NCI-H2029 (cell line): Measurements from ENCODE around the gene ADAMTS17.
A peak's percentile ranks its signal among the peaks of the same experiment; 100 is the strongest.

ENCODE experiments used
- DNase-seq: peaks from one replicate; lab custom pipeline; 2025; lab: John Stamatoyannopoulos, UW

ADAMTS17 gene

DNA sequence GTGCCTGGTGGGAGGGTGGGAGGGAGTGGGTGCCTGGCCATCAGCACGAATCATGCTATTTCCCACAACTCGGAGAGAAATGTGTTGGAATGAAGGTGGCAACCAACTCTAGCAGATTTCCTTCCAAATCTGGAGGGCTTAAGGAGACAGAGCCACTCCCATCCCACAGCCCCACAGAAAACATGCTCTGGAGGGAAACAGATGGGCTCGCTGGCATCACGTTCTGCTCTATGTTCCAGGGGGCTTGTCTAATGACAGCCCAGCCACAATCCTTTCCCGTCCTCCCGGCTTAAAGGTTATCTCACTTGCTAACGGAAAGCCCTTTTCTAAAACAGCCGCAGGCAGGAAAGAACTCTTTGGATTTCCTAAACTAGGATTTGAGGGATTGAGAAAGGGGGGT lies 65.3 kb downstream of the ADAMTS17 start:
- no peak for DNase-seq

- DNase-seq, result no peak
These were observed 66.1 kb downstream of the ADAMTS17 start for GRCh38 chr15:100275641-100276040.

DNA sequence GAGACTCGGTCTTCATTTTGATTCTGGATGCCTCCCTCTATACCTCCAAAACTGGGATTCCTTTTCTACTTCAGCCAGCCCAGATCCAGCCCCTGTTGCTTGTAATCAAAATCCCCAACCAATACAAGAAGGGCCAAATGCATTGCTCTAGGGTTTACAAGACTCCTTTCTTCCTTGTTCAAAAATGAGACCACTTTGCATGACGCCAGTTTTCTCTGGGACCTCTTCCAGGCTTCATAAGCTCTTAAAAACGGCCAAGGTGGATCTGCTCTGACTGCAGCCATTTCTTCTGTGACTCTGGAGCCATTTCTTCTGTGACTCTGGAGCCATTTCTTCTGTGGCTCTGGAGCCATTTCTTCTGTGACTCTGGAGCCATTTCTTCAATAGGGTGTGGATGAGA lies 71.9 kb downstream of the ADAMTS17 start:
- DNase-seq, result no peak

GRCh38 chr15:100266166-100266565 lies 75.6 kb downstream of the ADAMTS17 start:
- no peak for DNase-seq

- no peak for DNase-seq
These were observed 76.1 kb downstream of the ADAMTS17 start for GRCh38 chr15:100265641-100266035.

DNA sequence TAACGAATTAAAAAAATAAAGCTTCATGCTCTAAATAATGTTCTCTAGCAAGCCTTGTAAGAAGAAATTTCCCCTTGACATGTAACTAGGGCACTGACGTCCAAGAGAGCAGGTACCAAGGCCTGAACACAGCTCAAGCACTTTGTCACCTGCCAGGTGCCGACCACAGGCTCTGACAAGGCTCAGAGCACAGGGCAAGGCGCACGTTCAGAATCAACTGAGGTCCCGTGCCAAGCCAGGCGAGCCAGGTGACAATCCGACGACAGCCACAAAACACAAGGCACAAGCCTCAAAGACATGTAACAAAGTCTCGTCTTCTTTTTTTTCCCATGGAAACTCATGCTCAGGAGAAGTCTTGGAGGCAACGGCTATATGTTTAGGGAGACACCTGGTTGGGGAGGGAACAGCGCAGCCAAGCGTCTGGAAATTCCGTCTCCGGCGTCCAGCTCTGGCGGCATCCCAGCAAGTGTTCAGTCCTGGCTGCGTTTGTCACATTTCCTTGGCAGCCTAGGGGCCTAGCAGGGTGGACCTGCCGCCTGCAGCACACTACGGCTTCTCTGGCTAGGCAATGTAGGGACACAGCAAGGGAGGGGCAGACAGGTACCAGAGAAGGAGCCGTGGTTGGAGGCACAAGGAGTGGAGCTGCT lies 76.7 kb downstream of the ADAMTS17 start:
- DNase-seq, result peak; percentile 31

DNA sequence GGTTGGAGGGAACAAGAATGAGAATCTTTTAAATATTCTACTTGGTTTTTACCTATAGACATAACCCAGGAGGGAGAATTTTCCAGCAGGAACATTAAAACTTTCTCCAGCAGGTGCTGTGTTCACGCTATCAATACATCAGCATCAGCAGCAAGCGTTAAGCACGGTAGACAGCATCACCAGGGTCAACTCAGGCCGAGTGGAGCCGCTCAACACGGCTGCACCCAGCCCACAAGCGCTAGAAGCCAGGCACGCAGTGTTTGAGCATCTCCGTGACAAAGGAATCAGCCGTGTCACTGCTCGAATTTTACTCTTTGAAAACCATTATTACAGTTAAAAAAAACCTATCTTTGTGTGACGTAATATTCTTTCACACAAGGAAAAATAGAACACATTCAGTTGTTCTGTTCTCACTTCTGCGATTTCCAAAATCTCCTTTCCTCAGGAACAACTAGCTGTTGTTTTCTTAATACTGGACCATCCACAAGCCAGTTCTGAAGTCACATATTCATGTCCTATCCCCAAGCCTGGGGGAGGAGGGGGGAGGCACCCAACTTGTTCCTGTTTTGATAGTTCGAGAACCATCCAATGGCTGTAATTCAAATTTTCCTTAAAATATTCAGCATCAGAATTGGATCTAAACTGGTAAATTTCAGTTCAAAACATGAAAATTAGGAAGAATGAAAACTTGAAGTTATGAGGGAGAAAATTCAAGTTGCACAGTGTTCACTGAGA lies 77.9 kb downstream of the ADAMTS17 start:
- DNase-seq, result no peak

DNA sequence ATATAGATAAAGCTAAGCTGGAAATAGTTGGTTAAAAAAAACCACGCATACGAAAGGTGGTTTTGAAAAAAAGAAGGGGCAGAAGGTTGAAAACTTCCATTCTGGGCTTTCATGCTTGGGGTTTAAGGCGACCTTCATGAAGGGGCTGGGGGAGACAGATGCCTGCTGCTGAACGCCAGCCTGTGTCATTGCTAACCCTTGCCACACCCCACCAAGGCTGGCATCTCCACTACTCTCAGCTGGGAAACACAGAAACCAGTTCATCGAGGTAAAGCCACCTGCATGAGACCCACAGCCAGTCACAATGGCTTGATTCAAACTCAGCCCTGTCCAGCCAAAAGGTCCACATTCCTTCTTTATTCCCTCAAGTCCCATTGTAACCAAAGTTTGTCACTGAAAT lies 78.7 kb downstream of the ADAMTS17 start:
- no peak for DNase-seq

GRCh38 chr15:100261302-100262240 lies 80.2 kb downstream of the ADAMTS17 start:
- no peak for DNase-seq

DNA sequence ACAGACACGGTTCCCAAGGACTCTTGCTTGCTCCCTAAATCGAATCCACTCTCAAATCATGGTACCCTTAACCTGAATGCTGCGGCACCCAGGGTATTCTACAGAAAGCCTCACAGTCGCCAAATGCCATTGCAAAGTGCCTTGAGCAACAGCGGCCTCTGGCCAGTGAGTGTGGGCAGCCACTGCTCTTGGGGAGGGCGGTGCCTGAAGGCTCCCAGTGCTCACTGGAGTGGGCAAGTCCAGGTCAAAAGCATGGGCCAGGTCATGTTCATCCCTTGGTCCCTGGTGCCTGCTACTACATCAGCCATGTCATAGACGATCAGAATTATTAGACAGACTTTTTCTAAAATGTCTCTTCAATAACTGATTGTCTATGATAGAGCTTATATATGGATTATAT lies 82.5 kb downstream of the ADAMTS17 start:
- DNase-seq, result no peak

DNA sequence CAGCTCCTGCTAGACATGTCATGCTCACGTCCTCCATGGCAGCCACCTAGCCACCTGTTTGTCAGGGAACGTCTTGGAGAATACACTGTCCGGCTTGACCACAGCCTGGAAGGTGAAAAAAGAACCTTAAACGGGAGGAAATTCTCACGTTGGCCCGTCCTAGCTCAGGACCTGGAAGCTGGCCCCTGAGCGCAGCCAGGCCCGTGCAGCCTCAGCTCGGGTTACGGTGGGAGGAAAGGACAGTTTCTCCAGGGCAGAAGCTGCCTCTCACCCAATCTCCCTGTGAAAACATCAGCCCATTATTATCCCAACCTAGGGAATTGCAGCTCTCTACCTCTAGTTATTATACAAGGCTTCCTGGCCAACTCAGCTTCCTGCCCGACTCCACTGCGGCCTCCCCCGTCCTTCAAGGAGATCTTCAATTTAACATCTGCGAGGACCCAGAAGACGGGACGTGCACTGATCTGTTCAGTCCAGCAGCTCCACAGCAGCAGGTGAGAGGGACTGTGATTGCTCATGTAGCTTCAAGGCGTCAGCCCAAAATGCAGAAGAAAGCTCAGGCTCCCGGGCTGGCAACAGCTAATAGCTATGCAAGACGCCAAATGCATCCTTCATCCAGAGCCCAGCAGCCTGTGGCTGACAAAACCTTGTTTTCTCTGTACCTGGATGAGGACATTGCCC lies 84.7 kb downstream of the ADAMTS17 start:
- no peak for DNase-seq

- DNase-seq, result no peak
These were observed 85.4 kb downstream of the ADAMTS17 start for GRCh38 chr15:100256101-100256969.

DNA sequence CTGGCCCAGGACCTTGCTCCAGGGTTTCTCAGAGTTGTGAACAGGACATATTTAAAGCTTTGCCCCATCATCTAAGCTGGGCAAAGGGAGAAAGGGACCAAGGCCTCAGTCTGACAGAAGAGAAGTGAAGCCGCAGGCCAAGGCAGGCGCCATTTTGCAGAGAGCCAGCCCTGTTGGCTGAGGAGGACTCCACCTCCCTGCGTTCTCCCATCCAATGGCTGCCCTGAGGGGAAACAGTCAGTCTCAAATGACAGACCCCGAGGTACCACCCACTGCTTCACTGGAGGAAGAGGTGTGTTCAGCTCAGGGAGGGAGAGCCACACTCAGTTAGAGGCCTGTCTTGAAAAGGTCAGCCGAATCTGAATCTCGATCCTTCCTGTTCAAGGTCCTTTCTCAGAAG lies 86.1 kb downstream of the ADAMTS17 start:
- no peak for DNase-seq

DNA sequence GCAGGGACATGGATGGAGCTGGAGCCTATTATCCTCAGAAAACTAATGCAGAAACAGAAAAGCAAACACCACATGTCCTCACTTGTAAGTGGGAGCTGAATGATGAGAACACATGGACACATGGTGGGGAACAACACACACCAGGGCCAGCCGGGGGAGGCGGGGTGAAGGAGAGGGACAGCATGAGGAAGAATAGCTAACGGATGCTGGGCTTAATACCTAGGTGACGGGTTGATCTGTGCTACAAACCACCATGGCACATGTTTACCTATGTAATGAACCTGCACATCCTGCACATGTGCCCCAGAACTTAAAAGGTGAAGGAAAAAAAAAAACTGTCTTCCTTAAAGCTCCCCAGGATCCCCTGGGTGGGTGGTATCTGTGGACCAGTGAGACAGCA lies 87.1 kb downstream of the ADAMTS17 start:
- no peak for DNase-seq

DNA sequence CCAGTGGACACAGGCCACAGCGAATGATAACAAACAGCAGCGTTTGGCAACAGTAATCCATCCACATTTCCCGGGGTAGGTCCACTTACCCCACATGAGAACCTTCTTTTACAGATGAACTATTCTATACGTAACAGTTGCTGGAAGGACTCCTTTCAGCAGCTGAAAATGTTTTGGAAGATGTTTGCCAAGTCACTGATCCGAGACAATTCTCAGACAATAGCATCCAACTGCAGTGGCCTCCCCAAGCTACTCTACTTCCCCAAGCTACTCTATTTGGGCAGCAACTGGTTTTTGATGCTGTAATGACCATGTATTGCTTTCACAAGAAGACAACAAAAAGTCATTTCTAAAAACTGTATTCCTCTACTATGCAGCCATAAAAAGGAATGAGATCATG lies 87.5 kb downstream of the ADAMTS17 start:
- DNase-seq, result no peak

- DNase-seq, result no peak
These were observed 88.1 kb downstream of the ADAMTS17 start for GRCh38 chr15:100253640-100254039.

DNA sequence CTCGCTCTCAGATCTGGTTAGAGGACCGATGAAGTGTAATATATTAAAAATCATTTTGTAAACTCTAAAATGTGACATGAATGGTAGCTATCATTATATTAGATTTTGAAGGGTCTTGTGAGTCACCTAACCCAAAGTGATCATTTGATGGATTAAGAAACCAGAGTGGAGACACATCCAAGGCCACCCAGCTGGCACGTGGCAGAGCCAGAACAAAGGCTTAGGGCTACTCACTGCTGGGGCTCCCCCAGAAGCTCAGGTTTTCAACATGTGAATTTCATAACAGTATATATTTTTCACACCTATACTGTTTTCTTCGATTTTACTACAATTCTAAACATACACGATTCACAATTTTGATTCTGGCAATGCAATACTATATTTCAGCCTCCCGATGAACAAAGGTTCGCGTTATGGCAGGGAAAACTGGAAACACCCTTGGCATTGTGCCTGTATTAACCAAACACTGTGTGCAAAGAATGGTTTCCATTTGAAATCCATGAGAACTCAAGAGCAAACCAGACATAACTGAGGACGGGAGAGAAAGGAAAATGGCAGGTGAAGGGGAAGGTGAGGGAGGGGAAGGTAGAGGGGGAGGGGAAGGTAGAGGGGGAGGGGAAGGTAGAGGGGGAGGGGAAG lies 88.9 kb downstream of the ADAMTS17 start:
- DNase-seq, result no peak

GRCh38 chr15:100252359-100252758 lies 89.4 kb downstream of the ADAMTS17 start:
- no peak for DNase-seq

- DNase-seq, result no peak
These were observed 91.5 kb downstream of the ADAMTS17 start for GRCh38 chr15:100250176-100250800.
